Fibroblast of skin of scalp (primary cell): ENCODE measurements around the gene ATP5MK. TPM values are rescaled to one million over a fixed set of nuclear protein-coding genes. Genes with fewer than 3 reads are reported as not detected.
A peak's percentile ranks its signal among the peaks of the same experiment; 100 is the strongest.
"Not testable (repeated sequence)": the region's sequence is repeated elsewhere in the genome, so short reads cannot be mapped to it uniquely, and the experiment has no call there.

Experiments used
- DNase-seq: peaks from one replicate; pipeline ENCODE4 v3.0.0-alpha.2; 2013
- polyA plus RNA-seq, 2 experiments: library from polyadenylated mRNA; unstranded; fragments of 120-200 nt; gene quantifications; one replicate each; pipeline ENCODE4 v1.2.1, GENCODE V29; 2013; ENCODE audit not compliant: insufficient read length in 2 of 2

ATP5MK gene
- 266 TPM for polyA plus RNA-seq (2013, experiment 1 of 2; ENCODE audit: insufficient read length)
- 244 TPM for polyA plus RNA-seq (2013, experiment 2 of 2; ENCODE audit: insufficient read length)

DNA sequence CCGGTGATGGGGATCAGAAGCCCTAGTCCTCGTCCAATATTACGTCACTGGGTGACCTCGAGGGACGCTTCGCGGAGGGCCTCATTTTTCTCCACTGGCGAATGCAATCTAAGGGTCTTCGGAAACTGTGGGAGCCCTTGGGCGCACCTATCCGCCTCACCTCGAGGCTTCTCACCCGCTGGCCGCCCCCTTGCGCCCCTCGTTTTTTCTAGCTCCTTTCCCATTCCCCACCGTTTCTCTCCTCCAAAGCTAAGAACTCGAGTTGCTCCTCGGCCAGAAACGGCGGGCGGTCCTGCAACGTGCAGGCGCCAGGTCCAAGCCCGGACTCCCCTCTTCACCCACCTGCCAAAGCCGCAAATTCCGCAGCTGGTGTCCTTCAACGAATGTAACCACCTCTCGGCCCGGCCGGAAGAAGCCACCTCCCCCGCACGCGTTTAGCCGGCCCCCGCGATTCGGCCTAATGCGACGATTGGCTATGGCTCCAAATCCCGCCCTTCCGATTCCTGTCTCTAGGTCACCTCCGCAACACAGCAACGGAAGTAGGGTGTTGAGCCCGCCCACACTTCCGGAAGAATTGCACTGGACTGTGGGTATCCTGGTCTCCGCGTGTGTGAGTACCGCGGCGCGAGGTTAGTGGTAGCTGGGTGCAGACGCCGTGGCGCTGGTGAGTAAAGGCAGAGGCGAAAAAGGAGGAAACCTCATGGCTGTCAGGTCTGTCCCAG is at the start of gene ATP5MK, which contains the start of gene PDCD11:
Gene ATP5MK (minus strand): TSS at position 409 of the 722 bp plus-strand sequence. CDS start 4,018 bp downstream, outside the sequence.
Gene PDCD11 (plus strand): TSS at position 560 of the 722 bp plus-strand sequence. CDS start 1,801 bp downstream, outside the sequence.
- peak; percentile 97 for DNase-seq

GRCh38 chr10:103445366-103445765 is 49.1 kb upstream of the ATP5MK start:
- DNase-seq = no peak

DNA sequence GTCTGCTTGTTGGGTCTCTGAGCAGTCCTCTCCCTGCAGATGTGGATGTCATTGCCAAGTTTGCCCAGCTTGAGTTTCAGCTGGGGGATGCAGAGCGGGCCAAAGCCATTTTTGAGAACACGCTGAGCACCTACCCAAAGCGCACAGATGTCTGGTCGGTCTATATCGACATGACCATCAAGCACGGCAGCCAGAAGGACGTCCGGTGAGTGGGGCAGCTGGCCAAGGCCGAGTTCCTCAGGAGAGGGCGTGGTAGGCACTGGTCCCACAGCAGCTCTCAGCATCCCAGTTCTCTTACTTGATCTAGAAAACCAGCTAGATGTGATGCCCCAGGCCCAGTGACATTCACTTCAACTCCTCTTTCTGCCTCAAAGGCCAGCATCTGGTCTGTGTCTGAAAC is 48.2 kb upstream of the ATP5MK start:
- no peak for DNase-seq

DNA sequence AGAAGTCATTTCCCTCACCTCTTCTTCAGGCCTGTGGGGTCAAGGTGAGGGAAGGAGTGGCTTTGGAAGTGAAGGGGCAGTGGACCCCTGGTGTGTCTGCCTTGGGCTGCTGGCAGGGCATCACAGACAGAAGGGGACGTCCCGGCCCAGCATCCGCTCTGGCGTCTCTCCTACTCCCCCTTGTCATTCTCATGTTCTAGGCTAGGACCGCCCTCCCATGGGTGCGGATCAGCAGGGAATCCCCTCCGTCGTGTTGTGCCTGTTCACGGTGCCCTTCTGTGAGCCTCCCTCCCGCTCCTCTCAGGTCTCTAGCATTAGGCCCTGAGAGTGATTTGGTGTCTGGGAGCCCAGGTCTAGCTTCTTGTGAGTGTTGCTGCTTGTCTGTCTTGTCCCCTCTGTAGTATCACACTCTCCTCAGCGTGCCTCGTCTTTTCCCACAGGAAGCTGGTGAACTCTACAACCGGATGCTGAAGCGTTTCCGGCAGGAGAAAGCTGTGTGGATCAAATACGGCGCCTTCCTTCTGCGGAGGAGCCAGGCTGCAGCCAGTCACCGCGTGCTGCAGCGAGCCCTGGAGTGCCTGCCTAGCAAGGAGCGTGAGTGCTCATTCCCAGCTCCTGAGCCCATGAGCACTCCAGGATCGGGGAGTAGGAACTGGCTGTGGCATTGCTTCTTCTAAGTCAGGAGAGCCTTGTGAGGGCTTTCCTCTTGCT is 47.4 kb upstream of the ATP5MK start:
- no peak for DNase-seq

- peak; percentile 32 for DNase-seq
Observed at GRCh38 chr10:103442031-103442461, 45.8 kb upstream of the ATP5MK start.

- DNase-seq = no peak
Observed at GRCh38 chr10:103441611-103442010, 45.3 kb upstream of the ATP5MK start.

GRCh38 chr10:103441206-103441605 is 44.9 kb upstream of the ATP5MK start:
- DNase-seq = no peak

GRCh38 chr10:103440416-103440815 is 44.1 kb upstream of the ATP5MK start:
- no peak for DNase-seq

DNA sequence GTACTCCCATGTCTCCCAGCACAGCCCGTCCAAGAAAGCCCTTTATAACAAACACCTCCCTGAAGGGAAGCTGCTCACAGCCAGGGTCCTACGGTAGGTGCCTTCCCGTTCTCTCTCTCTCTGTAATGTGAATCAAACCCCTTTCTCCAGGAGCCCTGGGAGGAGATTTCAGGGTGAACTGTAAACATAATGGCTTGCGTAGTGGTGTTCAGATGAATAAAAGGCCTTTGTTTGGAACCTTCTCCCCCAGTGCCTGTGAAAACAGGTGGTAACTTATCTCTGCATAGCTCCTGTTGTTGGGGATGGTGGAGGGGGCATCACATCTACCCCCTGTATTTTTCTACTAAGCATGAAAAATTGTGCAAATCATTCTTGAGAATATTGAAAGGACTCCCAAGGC is 43.5 kb upstream of the ATP5MK start:
- DNase-seq = no peak

GRCh38 chr10:103433858-103434257 is 37.6 kb upstream of the ATP5MK start:
- DNase-seq = peak; percentile 7

GRCh38 chr10:103431902-103432301 is 35.6 kb upstream of the ATP5MK start:
- no peak for DNase-seq

- no peak for DNase-seq
Observed at GRCh38 chr10:103429647-103430046, 33.4 kb upstream of the ATP5MK start.

DNA sequence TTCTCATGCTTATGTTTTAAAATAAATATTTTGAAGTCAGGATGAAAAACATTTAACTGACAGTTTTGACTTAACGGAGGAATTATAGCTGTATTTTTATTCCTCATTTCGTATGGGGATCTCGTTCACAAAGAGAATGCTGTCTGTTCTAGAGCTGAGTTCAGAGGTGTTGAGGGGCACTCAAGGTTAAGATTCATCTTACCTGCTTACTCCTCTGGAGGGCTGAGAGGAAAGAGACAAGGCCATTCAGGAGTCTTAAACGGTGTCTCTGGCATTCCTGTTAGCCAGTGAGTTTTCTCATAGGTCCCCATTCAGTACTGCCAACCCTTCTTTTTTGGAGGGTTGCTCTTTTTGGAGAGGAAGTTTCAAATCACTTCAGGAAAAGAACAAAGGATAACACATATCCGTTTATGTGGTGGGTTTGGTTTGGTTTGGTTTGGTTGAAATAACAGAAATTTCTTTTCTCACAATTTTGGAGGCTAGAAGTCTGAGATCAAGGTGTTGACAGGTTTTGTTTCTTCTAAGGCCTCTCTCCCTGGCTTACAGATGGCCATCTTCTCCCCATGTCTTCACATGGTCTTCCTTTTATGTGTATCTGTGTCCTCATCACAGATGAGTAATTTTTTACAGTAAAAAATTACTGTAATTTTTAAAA is 32.8 kb upstream of the ATP5MK start:
- DNase-seq = no peak

- DNase-seq = no peak
Observed at GRCh38 chr10:103427866-103428265, 31.6 kb upstream of the ATP5MK start.

GRCh38 chr10:103423748-103424147 is 27.5 kb upstream of the ATP5MK start:
- no peak for DNase-seq

- no peak for DNase-seq
Observed at GRCh38 chr10:103419101-103419500, 22.8 kb upstream of the ATP5MK start.

- DNase-seq = no peak
Observed at GRCh38 chr10:103417601-103418000, 21.3 kb upstream of the ATP5MK start.

DNA sequence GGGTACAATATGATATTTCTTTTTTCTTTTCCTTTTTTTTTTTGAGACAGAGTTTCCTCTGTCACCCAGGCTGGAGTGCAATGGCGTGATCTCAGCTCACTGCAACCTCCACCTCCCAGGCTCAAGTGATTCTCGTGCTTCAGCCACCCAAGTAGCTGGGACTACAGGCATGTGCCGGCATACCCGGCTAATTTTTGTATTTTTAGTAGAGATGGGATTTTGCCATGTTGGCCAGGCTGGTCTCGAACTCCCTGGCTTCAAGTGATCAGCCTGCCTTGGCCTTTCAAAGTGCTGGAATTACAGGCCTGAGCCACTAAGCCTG is 20.8 kb upstream of the ATP5MK start:
- DNase-seq = not testable (repeated sequence)

DNA sequence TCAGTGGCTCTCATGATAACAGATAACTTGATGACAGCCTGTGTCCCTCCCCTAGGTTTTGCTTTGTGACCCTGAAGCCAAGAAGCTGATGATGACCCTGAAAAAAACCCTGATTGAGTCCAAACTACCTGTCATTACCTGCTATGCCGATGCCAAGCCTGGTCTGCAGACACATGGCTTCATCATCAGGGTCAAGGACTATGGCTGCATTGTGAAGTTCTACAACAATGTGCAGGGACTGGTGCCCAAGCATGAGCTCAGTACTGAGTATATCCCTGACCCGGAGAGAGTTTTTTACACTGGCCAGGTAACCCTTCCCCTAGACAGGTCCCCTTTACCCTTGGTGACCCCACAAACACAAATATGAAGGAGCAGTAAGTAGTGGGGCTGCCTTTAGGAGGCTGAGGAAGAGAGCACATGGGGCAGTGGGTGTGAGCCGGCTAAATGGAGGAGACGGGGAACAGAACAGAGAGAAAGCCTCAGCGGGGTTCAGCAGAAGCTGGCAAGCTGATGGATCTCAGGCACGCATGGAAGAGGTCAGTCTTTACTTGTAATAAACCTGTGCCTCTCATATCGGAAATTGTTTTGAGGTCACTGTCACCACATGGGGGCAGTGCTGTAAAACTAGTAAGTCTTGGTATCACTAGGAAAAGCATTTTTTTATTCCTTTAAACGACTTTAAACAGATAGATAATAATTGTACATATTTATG is 20.3 kb upstream of the ATP5MK start:
- peak; percentile 63 for DNase-seq

GRCh38 chr10:103415581-103415980 is 19.3 kb upstream of the ATP5MK start:
- DNase-seq = no peak

GRCh38 chr10:103413564-103413963 is 17.3 kb upstream of the ATP5MK start:
- no peak for DNase-seq

DNA sequence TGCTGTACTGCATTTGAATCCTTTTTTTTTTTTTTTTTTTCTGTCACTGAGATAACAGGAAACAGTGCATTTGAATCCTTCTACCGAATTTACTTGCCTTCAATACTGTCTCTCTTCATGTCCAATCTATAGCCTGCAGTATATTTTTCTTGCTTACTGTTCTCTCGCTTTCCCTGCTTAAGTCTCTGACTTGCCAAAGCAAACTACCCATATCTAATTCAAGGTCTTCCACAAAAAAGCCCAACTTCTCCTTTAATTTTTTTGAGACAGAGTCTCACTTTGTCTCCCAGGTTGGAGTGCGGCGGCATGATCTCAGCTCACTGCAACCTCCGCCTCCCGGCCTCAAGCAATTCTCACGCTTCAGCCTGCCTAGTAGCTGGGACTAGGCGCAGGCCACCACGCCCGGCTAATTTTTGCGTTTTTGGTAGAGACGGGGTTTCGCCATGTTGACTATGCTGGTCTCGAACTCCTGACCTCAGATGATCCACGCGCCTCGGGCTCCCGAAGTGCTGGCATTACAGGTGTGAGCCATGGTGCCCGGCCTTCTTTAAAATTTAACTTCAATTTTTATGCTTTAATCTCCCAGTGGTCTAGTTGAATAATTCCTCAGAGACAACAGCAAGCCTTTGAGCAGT is 1.0 kb upstream of the ATP5MK start:
- DNase-seq = no peak
